K562 (cell line): ENCODE results near the gene NLRP6. TPM values are rescaled to one million over a fixed set of nuclear protein-coding genes. Genes with fewer than 3 reads are reported as not detected.

Experiments used
- CREB3 ChIP-seq: fragments of 450-650 bp; conservative IDR thresholded peaks from 2 replicates; pipeline ENCODE4 v1.6.1; 2016; ENCODE audit warnings: missing genetic modification characterization, low read depth, mild to moderate bottlenecking, missing compliant biosample characterization, moderate library complexity
- DDX20 ChIP-seq: fragments of 450-650 bp; IDR thresholded peaks from 2 replicates; pipeline ENCODE4 v1.6.1; 2016; ENCODE audit warnings: missing genetic modification characterization, low read depth, mild to moderate bottlenecking, missing compliant biosample characterization, moderate library complexity
- FOXK1 ChIP-seq: sonication (generic); formaldehyde crosslinking; IDR thresholded peaks from 2 replicates; pipeline ENCODE4 v1.8.0; 2022; ENCODE audit warnings: missing genetic modification reagents, mild to moderate bottlenecking, borderline replicate concordance
- FOXM1 ChIP-seq, 2 experiments: fragments of 450-650 bp in 1 of 2; sonication (generic) in 1 of 2; formaldehyde crosslinking in 1 of 2; IDR thresholded peaks; 2 replicates each; pipeline versions ENCODE4 v1.6.1 to v1.9.0; 2017 to 2022; ENCODE audit warnings: low read depth in 2 of 2, mild to moderate bottlenecking in 2 of 2, missing genetic modification reagents in 1 of 2, moderate library complexity in 1 of 2
- KLF13 ChIP-seq: fragments of 450-650 bp; IDR thresholded peaks from 2 replicates; pipeline ENCODE4 v1.6.1; 2016; ENCODE audit warnings: missing genetic modification characterization, low read depth, mild to moderate bottlenecking, missing compliant biosample characterization, moderate library complexity, borderline replicate concordance
- MLLT1 ChIP-seq, 2 experiments: fragments of 450-650 bp; IDR thresholded peaks; 2 replicates each; pipeline ENCODE4 v1.6.1; 2016
- MTF1 ChIP-seq: fragments of 250-450 bp; sonication (Bioruptor Pico); IDR thresholded peaks from 2 replicates; pipeline ENCODE4 v1.9.0; 2021; ENCODE audit warnings: moderate library complexity, mild to moderate bottlenecking, inconsistent platforms, borderline replicate concordance
- NFXL1 ChIP-seq: fragments of 450-650 bp; formaldehyde crosslinking; IDR thresholded peaks from 2 replicates; pipeline ENCODE4 v1.4.0; 2021; ENCODE audit warnings: mild to moderate bottlenecking
- RBM39 ChIP-seq: fragments of 200-400 bp; formaldehyde crosslinking; optimal IDR thresholded peaks from 2 replicates; pipeline ENCODE3; 2018; ENCODE audit warnings: low read depth, low read length
- SIN3B ChIP-seq: fragments of 450-650 bp; IDR thresholded peaks from 2 replicates; pipeline ENCODE4 v1.6.1; 2017; ENCODE audit warnings: low read depth, mild to moderate bottlenecking, moderate library complexity
- STAT5A ChIP-seq: IDR thresholded peaks from 2 replicates; pipeline ENCODE4 v1.6.1; 2012; ENCODE audit warnings: low read length, inconsistent platforms, borderline replicate concordance
- TARDBP ChIP-seq: fragments of 450-650 bp; IDR thresholded peaks from 2 replicates; pipeline ENCODE4 v1.6.1; 2016
- USF1 ChIP-seq: sonication (generic); formaldehyde crosslinking; IDR thresholded peaks from 2 replicates; pipeline ENCODE4 v1.9.0; 2022; ENCODE audit warnings: mild to moderate bottlenecking, missing genetic modification reagents
- ZNF253 ChIP-seq: fragments of 250-450 bp; sonication (Bioruptor Pico); conservative IDR thresholded peaks from 2 replicates; pipeline ENCODE4 v1.6.1; 2021; ENCODE audit warnings: mild to moderate bottlenecking
- ZNF280A ChIP-seq: fragments of 450-650 bp; IDR thresholded peaks from 2 replicates; pipeline ENCODE4 v1.6.1; 2018; ENCODE audit warnings: mild to moderate bottlenecking, low read depth; ENCODE audit not compliant: partially characterized antibody
- ZNF778 ChIP-seq: fragments of 450-650 bp; formaldehyde crosslinking; IDR thresholded peaks from 2 replicates; pipeline ENCODE4 v1.4.0; 2020; ENCODE audit warnings: mild to moderate bottlenecking, moderate library complexity
- ZNF785 ChIP-seq: fragments of 250-450 bp; sonication (Bioruptor Pico); IDR thresholded peaks from 2 replicates; pipeline ENCODE4 v1.4.0; 2020; ENCODE audit warnings: mild to moderate bottlenecking
- polyA plus RNA-seq, 8 experiments: library from polyadenylated mRNA; depleted of rRNA in 4 of 8; stranded (reverse) in 5 of 8; unstranded in 3 of 8; fragments of >200 nt; fragmentation: Nextera tagmentation in 2 of 8; fragmentation: Illumina TruSeq in 1 of 8; extraction: Ambion mirVana in 2 of 8; extraction: Trizol in 1 of 8; gene quantifications; 2 replicates each; pipeline versions ENCODE4 v1.2.1 to v1.2.3, GENCODE V29; 2011 to 2014; ENCODE audit warnings: inconsistent platforms in 1 of 8, missing spikeins in 1 of 8
- total RNA-seq, 7 experiments: library from RNA; depleted of rRNA in 6 of 7; stranded (reverse); fragments of >200 nt in 6 of 7; fragmentation: Illumina TruSeq in 2 of 7; extraction: Trizol in 2 of 7; gene quantifications; 2 replicates each; pipeline versions ENCODE4 v1.2.1 to v1.2.3, GENCODE V29; 2011 to 2021; ENCODE audit warnings: low replicate concordance in 1 of 7
- TF ChIP-seq, protein P1 (sequence below), 2 experiments: fragments of 250-450 bp in 1 of 2; fragments of 450-650 bp in 1 of 2; sonication (Bioruptor Pico) in 1 of 2; IDR thresholded peaks; 2 replicates each; pipeline versions ENCODE4 v1.6.1 to v1.8.0; 2016 to 2021; ENCODE audit warnings: mild to moderate bottlenecking in 2 of 2, moderate library complexity in 2 of 2, missing compliant biosample characterization in 1 of 2, missing genetic modification characterization in 1 of 2
- TF ChIP-seq, protein P2 (sequence below): sonication (generic); IDR thresholded peaks from 2 replicates; pipeline ENCODE4 v1.6.1; 2016

NLRP6 gene
- total and polyA plus RNA-seq, 9 of the 15 experiments (the other 6 are each of a cell fraction or from before 2014, with no cell fraction given) = 0.03 to 0.18 (median 0.15) TPM; not detected in 5

DNA sequence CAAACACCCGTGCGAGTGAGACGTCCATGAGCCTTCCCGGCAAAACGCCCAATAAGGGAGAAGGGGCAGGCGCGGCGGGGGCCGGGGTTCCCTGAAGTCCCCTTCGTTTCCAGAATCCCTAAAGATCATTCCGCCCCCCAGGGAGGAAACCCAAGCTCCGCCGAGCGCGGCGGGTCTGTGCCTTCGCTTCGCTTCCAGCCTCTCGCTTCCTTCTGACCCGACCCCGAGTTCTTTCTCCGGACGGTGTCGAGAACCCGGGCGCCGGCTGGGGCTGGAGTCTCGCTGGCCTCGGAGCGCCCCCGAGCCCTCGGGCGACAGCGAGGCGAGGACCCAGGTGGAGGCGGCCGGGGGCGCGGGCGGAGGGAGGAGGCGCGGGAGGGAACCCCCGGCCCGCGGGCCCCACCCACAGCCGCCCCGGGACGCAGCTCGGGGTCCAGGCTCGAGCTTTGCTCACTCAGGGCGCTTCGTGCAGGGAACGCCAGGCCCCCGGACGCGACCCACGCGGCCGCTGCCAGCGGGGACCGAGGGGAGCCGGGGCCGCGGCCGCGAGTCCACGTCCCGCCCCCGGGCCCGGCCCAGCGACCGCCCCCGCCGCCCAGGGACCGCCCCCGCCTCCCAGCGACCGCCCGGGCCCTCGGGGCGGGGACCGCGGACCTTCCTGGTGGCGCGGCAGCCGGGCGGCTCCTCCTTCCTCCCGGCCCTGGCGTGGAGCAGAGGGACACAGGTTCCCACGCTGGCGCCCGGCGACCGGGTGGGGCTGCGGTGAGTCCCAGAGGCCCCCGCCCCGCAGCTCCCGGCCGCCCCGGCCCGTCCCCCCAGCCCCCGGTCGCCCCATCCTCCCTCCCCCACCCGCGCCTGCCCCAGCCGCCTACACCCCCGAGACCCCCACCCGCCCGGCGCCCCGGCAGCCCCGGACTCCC lies 10.5 kb downstream of the NLRP6 start, which contains the start of gene PGGHG (continued):
- TF ChIP-seq ZNF280A (no peak), MLLT1 (IDR thresholded peaks at IDR 0.05) (no peak), FOXK1 (CRISPR knock-in tag) (peak; percentile 11; the same call in 1 of the 2 replicates), TARDBP (no peak), CREB3 (tag) (no peak), KLF13 (tag) (no peak), ZNF778 (no peak), STAT5A (no peak), ZNF253 (CRISPR knock-in tag) (no peak), USF1 (CRISPR knock-in tag) (no peak), RBM39 (no peak), ZNF785 (CRISPR knock-in tag) (no peak), MTF1 (CRISPR knock-in tag) (no peak), DDX20 (tag) (no peak), SIN3B (0 out of 2 replicates have a peak, but pooled peaks have one; percentile 38), NFXL1 (CRISPR knock-in tag) (no peak), FOXM1 (IDR thresholded peaks at IDR 0.05; ENCODE audit: low read depth) (no peak), FOXM1 (CRISPR knock-in tag; IDR thresholded peaks at IDR 0.05; ENCODE audit: low read depth) (no peak)
- TF ChIP-seq, protein P1, sequence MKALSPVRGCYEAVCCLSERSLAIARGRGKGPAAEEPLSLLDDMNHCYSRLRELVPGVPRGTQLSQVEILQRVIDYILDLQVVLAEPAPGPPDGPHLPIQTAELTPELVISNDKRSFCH (CRISPR knock-in tag; IDR thresholded peaks at IDR 0.05) = no peak
- TF ChIP-seq, protein P1 (tag; IDR thresholded peaks at IDR 0.05) = no peak
- TF ChIP-seq, protein P2, sequence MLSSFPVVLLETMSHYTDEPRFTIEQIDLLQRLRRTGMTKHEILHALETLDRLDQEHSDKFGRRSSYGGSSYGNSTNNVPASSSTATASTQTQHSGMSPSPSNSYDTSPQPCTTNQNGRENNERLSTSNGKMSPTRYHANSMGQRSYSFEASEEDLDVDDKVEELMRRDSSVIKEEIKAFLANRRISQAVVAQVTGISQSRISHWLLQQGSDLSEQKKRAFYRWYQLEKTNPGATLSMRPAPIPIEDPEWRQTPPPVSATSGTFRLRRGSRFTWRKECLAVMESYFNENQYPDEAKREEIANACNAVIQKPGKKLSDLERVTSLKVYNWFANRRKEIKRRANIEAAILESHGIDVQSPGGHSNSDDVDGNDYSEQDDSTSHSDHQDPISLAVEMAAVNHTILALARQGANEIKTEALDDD = no peak
